NB4 (cell line): ENCODE measurements around the gene ZFPM1.
"Not testable (repeated sequence)": the region's sequence is repeated elsewhere in the genome, so short reads cannot be mapped to it uniquely, and the experiment has no call there.

Experiments
- CTCF ChIP-seq: IDR thresholded peaks from one replicate; pipeline ENCODE4 v1.5.1; 2012; ENCODE audit warnings: low read depth, low read length
- MAX ChIP-seq: IDR thresholded peaks from 2 replicates; pipeline ENCODE4 v1.6.1; 2011; ENCODE audit warnings: low read depth, low read length
- MYC ChIP-seq: IDR thresholded peaks from 2 replicates; pipeline ENCODE4 v1.6.1; 2011; ENCODE audit warnings: low read depth, low read length

DNA sequence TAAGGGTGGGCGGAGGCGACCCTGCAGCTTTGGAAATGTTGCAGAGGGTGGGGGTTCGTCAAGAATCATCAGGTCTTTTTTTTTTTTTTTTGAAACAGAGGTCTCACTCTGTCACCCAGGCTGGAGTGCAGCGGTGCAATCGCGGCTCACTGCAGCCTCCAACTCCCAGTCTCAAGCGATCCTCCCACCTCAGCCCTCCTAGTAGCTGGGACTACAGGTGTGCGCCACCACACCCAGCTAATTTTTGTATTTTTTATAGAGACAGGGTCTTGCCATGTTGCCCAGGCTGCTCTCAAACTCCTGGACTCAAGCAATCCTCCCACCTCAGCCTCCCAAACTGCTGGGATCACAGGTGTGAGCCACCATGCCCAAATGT, 32.3 kb downstream of the ZFPM1 start:
- TF ChIP-seq CTCF, MAX, MYC: not testable (repeated sequence)
